ENCODE results near the gene SEPTIN8.

GRCh38 chr5:132802044-132802684 is 25.1 kb upstream of the SEPTIN8 start:
- TF ChIP-seq CTCF (IDR thresholded peaks at IDR 0.05; ENCODE audit: insufficient read depth, low read length) (no peak), POLR2AphosphoS5 (IDR thresholded peaks at IDR 0.05; ENCODE audit: low read depth) (no peak), REST (IDR thresholded peaks at IDR 0.05; ENCODE audit: insufficient replicate concordance, low read depth) (no peak)
